ENCODE data around the gene SELENOK. TPM values are rescaled to one million over a fixed set of nuclear protein-coding genes. Genes with fewer than 3 reads are reported as not detected.

Gene SELENOK
- total and polyA plus RNA-seq, 8 donors = 16.0 to 63.6 (median 28.3) TPM

DNA sequence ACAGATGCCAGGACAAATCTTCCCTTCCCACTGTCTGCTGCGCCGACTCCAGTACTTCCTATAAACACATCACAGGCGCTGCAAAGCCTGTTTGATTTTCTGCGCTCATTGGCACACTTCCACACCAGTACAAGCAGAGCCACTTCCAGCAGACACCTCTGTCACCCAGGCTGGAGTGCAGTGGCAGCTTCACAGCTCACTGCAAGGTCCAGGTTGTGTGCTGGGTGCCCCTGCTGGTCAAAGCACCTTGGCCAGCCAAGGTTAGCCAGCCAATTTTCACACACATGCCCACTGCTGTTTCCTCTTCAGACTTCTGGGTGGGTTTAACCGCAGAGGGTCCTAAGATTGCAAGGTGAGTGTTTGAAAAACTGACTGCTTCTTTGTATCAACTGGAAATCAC lies 50.4 kb downstream of the SELENOK start:
- H3K36me3 ChIP-seq = peaks cover 0 to 14% (median 0%) of the 10 kb centered on the region in 3 donors
- H3K4me3 ChIP-seq = no peak overlapping the region
- no peaks in the 10 kb centered on the region for H3K27me3 ChIP-seq
- DNase-seq = peak in 4 of 6 donors; percentile 42 to 65 (median 56)
- TF ChIP-seq, protein P1, sequence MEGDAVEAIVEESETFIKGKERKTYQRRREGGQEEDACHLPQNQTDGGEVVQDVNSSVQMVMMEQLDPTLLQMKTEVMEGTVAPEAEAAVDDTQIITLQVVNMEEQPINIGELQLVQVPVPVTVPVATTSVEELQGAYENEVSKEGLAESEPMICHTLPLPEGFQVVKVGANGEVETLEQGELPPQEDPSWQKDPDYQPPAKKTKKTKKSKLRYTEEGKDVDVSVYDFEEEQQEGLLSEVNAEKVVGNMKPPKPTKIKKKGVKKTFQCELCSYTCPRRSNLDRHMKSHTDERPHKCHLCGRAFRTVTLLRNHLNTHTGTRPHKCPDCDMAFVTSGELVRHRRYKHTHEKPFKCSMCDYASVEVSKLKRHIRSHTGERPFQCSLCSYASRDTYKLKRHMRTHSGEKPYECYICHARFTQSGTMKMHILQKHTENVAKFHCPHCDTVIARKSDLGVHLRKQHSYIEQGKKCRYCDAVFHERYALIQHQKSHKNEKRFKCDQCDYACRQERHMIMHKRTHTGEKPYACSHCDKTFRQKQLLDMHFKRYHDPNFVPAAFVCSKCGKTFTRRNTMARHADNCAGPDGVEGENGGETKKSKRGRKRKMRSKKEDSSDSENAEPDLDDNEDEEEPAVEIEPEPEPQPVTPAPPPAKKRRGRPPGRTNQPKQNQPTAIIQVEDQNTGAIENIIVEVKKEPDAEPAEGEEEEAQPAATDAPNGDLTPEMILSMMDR (IDR thresholded peaks at IDR 0.05) = peak in 1 of 4 donors; percentile 8
- WGBS, 2 donors = 21 to 22% methylated on average over 5 of the region's 5 CpGs
- intact Hi-C loops (cut with DNase I) = no loop called here
- ATAC-seq = peak in 2 of 4 donors; percentile 9 to 28
- H3K9me3 ChIP-seq = no peaks in the 10 kb centered on the region
- no peak for FAIRE-seq
- H3K27ac ChIP-seq = peak overlapping the region; percentile 8 to 99 (median 89)
- peaks cover 32 to 40% (median 36%) of the 10 kb centered on the region in 3 donors for H3K4me1 ChIP-seq

DNA sequence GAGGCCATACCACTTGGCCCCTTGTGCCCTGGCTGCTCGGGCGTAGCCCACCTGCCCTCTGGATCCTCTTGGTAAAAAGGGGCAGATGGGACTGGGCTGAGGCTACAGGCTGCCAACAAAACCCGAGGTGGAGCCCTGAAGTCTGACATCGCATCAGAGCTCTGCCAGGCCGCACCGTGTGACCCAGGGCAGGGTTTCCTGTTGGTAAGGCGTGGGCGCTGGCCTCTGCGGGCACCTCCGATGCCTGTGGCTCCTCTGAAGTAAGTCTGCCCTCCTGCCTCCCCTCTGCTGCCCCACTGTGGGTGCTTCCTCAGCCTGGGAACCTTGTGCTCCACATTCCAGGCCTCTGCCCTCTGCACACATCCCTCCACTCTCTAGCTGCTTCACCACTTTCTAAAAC lies 54.3 kb downstream of the SELENOK start:
- 83 to 93% methylated on average over 10 of the region's 10 CpGs for WGBS, 2 donors
- DNase-seq (no peak), ATAC-seq (no peak), FAIRE-seq (no peak)
- no peak overlapping the region for H3K27ac ChIP-seq
- intact Hi-C loops (cut with DNase I) = no loop called here
- H3K9me3 ChIP-seq = no peaks in the 10 kb centered on the region
- TF ChIP-seq, protein P1 (IDR thresholded peaks at IDR 0.05) = no peak
- H3K4me3 ChIP-seq = no peak overlapping the region
- H3K36me3 ChIP-seq = peaks cover 0 to 14% (median 0%) of the 10 kb centered on the region in 3 donors
- H3K27me3 ChIP-seq = no peaks in the 10 kb centered on the region
- H3K4me1 ChIP-seq = peaks cover 14 to 30% (median 15%) of the 10 kb centered on the region in 3 donors

DNA sequence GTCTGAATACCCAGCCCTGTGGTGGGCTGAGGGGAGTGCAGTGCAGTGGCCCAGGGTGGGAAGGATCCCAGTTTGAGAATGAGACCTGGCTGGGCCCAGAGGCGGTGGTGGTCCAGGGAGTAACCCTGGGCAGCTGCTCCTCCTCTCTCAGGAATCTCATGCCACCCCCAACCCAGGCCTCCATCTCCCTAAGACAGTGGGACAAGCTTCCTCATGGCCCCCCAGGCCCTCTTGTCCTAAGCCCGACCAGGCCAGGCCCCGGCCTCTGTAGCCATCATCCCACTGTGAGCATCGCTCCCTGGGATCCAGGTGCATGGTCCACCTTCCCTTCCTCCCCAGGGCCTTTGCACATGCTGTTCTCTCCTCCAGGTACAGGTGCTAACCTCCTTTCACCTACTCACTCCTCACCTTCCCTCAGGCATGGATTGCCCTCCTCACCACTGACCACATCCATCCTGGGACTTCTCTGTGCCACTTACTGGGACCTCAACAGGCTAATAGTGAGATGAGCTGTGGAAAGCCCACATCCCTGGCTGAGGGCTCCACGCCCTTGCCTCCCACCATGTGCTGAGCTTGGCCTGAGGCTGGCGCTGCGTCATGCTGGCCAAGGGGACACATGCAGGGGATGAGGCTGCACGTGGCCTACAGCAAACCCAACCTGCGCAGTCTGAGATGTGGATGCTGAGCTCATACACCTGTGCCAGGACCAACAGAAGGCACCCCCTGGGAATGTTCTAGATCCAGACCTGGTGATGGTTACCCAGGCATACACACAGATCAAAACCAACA lies 55.4 kb downstream of the SELENOK start:
- WGBS, 2 donors = 96 to 99% methylated on average over 9 of the region's 9 CpGs
- FAIRE-seq (no peak), DNase-seq (no peak), ATAC-seq (no peak)
- Histone ChIP-seq H3K4me3 (no peak overlapping the region), H3K27me3 (no peaks in the 10 kb centered on the region), H3K9me3 (no peaks in the 10 kb centered on the region), H3K36me3 (peaks cover 0 to 15% (median 0%) of the 10 kb centered on the region in 3 donors), H3K4me1 (peaks cover 3 to 22% (median 7%) of the 10 kb centered on the region in 3 donors), H3K27ac (no peak overlapping the region)
- intact Hi-C loops (cut with DNase I) = no loop called here
- TF ChIP-seq, protein P1 (IDR thresholded peaks at IDR 0.05) = no peak

DNA sequence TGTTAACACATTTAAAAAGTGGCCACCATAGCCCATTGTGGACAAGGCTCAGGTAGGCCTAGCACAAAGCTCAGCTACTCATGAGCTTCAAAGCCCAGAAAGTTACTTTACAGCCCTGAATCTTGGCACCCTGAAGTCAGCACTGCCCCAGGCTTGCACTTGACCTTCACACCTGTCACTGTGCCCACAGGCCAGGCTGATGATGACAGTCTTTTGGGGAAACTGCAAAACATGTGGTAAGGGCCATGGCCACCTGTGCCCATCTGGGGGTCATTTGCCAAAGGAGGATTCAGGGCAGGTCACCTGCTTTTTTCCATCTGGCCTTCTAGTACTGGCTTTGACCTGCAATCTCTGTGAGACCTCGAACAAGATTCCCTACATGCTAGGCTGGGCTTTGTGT lies 56.4 kb downstream of the SELENOK start:
- peaks cover 0 to 19% (median 0%) of the 10 kb centered on the region in 3 donors for H3K36me3 ChIP-seq
- H3K4me3 ChIP-seq = no peak overlapping the region
- H3K27ac ChIP-seq = no peak overlapping the region
- no peaks in the 10 kb centered on the region for H3K9me3 ChIP-seq
- ATAC-seq (peak; percentile 23 to 74 (median 48)), FAIRE-seq (no peak), DNase-seq (no peak)
- H3K4me1 ChIP-seq = peaks cover 0 to 14% (median 3%) of the 10 kb centered on the region in 3 donors
- no peaks in the 10 kb centered on the region for H3K27me3 ChIP-seq
- WGBS, 2 donors = 35 to 53% methylated on average over 1 of the region's 1 CpG
- TF ChIP-seq, protein P1 (IDR thresholded peaks at IDR 0.05) = no peak
- intact Hi-C loops (cut with DNase I) = no loop called here

Measured in pancreas (tissue), 10 donors.